GM12865 (cell line): Measurements from ENCODE around the gene ROBO3.

Experiments used
- DNase-seq: peaks from one replicate; pipeline ENCODE4 v3.0.0; 2010; ENCODE audit warnings: low read depth
- H3K4me3 ChIP-seq: 2 replicates; pipeline ENCODE4 v1.5.1; 2011; ENCODE audit warnings: mild to moderate bottlenecking, low read depth, low read length, control low read depth
- CTCF ChIP-seq: IDR thresholded peaks from 2 replicates; pipeline ENCODE4 v1.5.1; 2011; ENCODE audit warnings: low read length, control low read depth, low read depth, inconsistent platforms; ENCODE audit not compliant: insufficient read depth; ENCODE audit errors: missing control alignments

ROBO3 gene

GRCh38 chr11:124875943-124876817, 10.9 kb downstream of the ROBO3 start:
- DNase-seq = peak; percentile 84
- TF ChIP-seq CTCF = peak; percentile 76
- H3K4me3 ChIP-seq = peak overlapping the region; percentile 66

GRCh38 chr11:124876818-124877630, 11.8 kb downstream of the ROBO3 start:
- no peak for TF ChIP-seq CTCF
- peak overlapping the region; percentile 66 for H3K4me3 ChIP-seq
- no peak for DNase-seq

GRCh38 chr11:124877631-124877909, 12.3 kb downstream of the ROBO3 start:
- DNase-seq = no peak
- no peak overlapping the region for H3K4me3 ChIP-seq
- no peak for TF ChIP-seq CTCF

GRCh38 chr11:124877910-124878758, 12.9 kb downstream of the ROBO3 start:
- no peak for TF ChIP-seq CTCF
- no peak for DNase-seq
- H3K4me3 ChIP-seq = no peak overlapping the region

- no peak for TF ChIP-seq CTCF
- no peak overlapping the region for H3K4me3 ChIP-seq
- DNase-seq = no peak
Observed at GRCh38 chr11:124878759-124879492, 13.7 kb downstream of the ROBO3 start.
